ENCODE results near the gene PGC.

Gene PGC

DNA sequence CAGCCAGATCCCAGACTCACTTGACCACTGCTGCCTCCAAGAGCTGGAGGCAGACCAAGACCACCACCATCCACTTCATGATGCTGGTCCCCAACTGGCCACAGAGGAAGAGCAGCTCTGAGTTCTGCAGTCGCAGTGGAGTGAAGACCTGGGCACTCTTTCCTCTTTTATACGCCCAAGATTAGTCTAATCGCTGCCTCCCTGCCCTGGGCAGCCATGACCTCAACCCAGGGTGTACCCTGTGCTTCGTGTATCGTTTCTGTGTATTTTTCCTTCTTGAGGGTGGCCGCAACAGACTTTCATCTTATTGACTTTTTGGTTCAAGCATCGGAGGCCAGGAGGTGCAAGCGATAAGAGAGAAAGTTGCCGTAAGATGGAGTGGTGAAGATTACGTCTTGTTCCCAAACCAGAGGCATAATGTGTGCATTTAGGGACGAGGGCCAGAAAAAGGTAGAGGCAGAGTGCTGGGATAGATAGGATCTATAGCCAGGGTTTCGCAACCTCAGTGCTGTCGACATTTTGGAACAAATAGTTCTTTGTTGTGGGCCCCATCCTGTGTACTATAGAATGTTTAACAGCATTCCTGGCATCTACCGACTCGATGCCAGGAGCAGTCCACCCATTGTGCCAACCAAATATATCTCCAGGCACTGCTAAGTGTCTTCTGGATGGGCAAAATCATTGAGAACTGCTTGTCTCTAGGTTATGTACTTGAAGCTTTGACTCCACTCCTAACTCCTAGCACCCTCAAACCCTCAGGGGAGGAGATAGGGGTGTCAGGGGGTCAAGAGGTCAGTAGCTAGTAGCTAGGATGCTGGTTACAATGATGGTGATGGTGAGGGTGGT is at the start of gene PGC:
PGC (minus strand) TSS at position 142 of the 846 bp plus-strand sequence; CDS start at position 79, 63 bp downstream.
- DNase-seq = no peak

- no peak for DNase-seq
Measured at GRCh38 chr6:41796474-41796873, 49.3 kb upstream of the PGC start.

DNA sequence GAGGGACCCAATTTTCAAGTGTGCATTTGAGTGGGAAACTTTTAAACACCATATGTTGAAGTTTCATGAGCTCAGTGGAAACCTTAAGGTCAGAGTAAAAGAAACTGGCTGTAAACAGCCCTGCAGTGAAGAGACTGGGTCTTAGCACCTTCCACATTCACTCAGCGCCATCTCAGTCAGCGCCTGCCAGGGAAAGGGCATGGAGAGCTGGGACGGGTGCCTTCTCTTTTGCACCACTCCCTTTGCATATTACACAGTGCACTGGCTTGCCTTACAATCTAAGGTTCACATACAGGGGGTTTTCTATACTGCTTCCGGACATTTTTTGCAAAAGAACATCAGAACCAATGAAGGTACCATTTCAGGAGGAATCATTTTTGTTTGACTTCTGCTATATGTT is 44.8 kb upstream of the PGC start:
- DNase-seq = no peak

DNA sequence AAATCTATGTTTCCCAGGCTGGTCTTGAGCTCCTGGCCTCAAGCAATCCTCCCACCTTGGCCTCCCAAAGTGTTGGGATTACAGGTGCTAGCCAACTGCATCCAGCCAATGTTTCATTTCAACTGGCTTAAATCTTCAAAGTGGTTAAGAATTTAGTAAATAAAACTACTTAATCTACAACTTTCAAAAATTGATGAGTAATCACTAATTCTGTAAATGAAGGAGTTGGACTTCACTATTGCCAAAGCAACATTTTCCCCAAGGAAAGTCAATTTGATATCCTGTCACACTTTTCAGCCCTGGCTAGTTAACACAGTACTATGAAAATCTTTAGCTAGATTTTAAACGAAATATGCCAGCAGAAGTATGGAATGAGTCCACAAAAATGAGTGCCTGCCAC is 44.1 kb upstream of the PGC start:
- no peak for DNase-seq

DNA sequence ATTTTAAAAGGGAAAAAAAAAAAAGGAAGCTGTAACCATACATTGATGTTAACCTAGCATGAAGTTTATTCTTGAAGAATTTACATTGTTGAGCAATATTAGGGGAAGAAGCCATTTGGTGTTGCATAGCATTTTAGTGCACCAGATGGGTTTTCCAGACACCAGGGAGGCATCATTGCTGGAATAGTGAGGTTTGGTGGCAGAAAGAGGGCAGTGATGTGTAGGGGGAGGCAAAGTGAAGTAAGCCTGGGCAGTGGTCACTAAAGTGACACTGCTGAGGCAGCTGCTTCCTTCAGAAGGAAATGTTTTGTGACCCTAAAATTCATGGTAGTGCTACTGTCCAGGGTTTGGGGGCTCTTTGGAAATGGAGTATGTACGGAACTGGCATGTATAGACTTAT is 42.8 kb upstream of the PGC start:
- DNase-seq = no peak

DNA sequence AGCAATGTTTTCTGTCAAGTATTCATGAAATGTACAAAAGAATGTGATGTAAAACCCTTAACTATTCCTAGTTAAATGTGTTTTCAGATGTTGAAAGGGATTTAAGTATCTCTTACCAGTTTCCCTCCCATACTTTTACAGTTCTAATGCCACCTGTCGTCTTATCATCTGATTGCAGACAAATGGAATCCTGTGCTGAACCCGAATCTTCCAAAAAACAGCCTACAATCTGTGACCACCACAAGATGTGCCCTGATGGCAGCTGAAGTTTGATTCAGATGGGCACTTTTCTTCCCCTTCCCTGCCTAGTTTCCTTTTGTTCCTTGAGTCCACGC is 42.2 kb upstream of the PGC start:
- DNase-seq = no peak

- peak; percentile 88 for DNase-seq
Measured at GRCh38 chr6:41787219-41787917, 40.2 kb upstream of the PGC start, which contains the start of gene TOMM6. TSS of gene TOMM6 (plus strand) at chr6:41787694. CDS start at chr6:41787698, 4 bp downstream.

DNA sequence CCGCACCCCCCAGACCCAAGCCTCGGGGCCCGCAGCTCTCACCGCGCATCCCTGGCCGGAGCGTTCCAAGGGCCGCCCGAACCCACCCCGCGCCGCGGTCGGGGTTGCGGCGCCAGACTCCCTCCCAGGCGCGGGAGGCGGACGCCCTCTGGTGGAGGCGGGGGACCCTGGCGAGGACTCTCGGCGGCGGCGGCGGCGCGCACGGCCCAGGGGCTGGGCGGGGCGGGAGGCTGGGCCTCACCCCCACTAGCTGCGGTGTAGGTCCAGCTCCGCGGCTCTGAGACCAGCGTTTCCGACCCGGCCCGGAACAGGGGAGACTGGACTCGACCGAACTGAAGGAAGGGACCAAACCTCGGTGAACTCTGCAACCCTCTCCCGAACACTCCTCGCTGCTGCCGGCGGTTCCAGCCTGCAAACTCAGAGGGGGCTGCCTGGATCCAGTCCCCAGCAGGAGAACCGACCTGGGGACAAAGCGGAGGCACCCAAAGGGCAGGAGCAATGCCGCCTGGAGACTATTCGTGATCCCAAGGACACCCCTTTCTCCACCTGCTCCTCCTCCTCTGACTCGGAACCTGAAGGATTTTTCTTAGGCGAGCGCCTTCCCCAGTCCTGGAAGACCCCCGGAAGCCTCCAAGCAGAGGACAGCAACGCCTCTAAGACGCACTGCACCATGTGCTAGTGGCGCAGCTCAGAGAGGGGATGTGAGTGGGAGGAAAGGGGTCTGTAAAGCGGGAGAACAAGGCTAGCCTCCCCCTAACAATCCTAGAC is 39.4 kb upstream of the PGC start:
- DNase-seq = peak; percentile 75

- DNase-seq = no peak
Measured at GRCh38 chr6:41785689-41786450, 38.7 kb upstream of the PGC start.

GRCh38 chr6:41785254-41785653 is 38.1 kb upstream of the PGC start:
- DNase-seq = no peak

DNA sequence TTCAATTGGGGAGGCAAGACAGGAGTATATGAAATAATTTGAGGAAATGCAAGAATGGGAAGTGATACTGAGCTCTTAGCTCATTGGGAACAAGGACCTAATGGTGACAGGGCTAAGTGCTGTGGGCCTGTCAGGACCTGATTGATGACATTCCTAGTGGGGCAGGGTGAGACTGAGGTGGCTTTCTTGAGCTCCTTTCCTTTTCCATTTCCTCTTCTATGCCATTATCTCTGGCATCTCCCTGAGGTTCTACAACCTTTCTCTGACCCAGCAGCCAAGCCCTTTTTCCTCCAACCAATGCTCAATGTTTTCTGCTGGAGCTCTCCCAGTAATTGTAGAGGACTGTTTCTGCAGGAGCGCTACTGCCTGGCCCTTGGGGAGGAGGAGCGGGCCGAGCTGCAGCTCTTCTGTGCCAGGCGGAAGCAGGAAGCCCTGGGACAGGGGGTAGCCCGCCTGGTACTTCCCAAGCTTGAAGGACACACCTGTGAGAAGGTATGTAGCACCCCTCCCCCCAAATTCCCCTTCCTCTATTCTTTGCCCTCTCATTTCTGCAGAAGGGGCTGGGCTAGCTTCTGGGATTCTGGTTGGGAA is 37.5 kb upstream of the PGC start:
- DNase-seq = no peak

- DNase-seq = no peak
Measured at GRCh38 chr6:41783106-41783780, 36.0 kb upstream of the PGC start.

DNA sequence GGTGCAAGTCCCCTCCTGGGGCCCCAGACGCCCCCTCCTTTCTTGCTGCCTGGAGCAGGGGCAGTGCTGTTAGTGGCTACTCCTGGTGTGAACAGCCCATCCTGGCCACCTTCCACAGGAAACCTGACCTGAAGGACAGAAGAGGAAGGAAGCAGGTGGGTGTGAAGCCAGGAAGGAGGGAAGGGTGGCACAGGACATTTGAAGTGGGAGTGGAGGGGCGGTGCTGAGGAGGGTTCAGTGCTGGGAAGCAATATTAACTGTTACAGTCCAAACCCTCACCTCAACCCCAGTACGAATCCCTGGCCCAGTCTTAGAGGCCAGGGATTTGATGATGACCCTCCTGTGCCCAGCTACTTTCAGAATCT is 34.2 kb upstream of the PGC start:
- DNase-seq = no peak

GRCh38 chr6:41780551-41781365 is 33.6 kb upstream of the PGC start, which contains the start of gene PRICKLE4:
TSS of gene PRICKLE4 (plus strand) at chr6:41780782. CDS start at chr6:41783474, 2,692 bp downstream.
- no peak for DNase-seq

- DNase-seq = peak; percentile 89
Measured at GRCh38 chr6:41779788-41780550, 32.8 kb upstream of the PGC start, which contains the start of gene FRS3. TSS of gene FRS3 (minus strand) at chr6:41779900. CDS start at chr6:41776987, 2,913 bp downstream.

- no peak for DNase-seq
Measured at GRCh38 chr6:41779336-41779735, 32.1 kb upstream of the PGC start.

GRCh38 chr6:41778895-41779294 is 31.7 kb upstream of the PGC start:
- DNase-seq = no peak

GRCh38 chr6:41777551-41778285 is 30.5 kb upstream of the PGC start:
- no peak for DNase-seq

DNA sequence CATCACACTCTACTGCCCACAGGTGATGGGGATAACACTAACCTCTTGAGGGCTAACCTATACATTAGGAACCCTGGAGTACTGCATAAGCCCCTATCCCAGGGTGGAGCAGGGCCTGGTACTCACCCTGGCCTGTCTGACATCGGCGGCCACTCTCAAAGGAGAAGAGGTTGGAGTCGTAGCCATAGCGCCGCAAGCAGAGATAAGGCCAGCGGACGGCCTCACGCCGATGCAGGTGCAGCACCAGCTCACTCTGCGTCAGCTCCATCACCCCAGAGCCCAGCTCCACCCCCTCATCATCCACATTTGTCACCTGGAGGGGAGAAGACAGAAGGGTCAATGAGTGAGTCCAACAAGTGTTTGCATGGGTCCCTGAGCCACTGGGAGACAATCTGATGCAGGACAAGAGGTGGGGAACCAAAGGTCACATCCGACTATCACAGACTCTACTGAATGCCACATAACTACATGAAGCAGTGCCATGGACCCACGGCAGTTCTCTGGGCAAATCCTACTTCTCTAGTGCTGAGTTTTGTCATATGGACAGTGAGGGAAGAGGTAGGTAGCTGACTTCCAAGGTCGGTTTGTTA is 28.2 kb upstream of the PGC start:
- no peak for DNase-seq

Measured in T1000 (cell line).